Epithelial cell of proximal tubule (primary cell): ENCODE results near the gene EOLA1. TPM values are rescaled to one million over a fixed set of nuclear protein-coding genes. Genes with fewer than 3 reads are reported as not detected.
"Not testable (repeated sequence)": the region's sequence is repeated elsewhere in the genome, so short reads cannot be mapped to it uniquely, and the experiment has no call there.

Experiments
- DNase-seq: peaks from one replicate; pipeline ENCODE4 v3.0.0-alpha.2; 2011; ENCODE audit warnings: low read depth
- H3K4me3 ChIP-seq: 2 replicates; pipeline ENCODE4 v1.5.1; 2011; ENCODE audit warnings: low read depth, mild to moderate bottlenecking, low read length
- CTCF ChIP-seq: conservative IDR thresholded peaks from 2 replicates; pipeline ENCODE4 v1.5.1; 2012; ENCODE audit warnings: low read depth, mild to moderate bottlenecking, low read length
- total RNA-seq: library from RNA; depleted of rRNA; stranded (reverse); fragments of >200 nt; gene quantifications from 2 replicates; pipeline ENCODE4 v1.2.3, GENCODE V29; 2015

Gene EOLA1
- total RNA-seq, 1 donor from 2014 or later: 6.5 TPM

GRCh38 chrX:149541521-149542047, 772 bp downstream of the EOLA1 start:
- DNase-seq: no peak
- no peak for TF ChIP-seq CTCF
- H3K4me3 ChIP-seq: peak overlapping the region; percentile 78

- not testable (repeated sequence) for DNase-seq, H3K4me3 ChIP-seq
Measured at GRCh38 chrX:149545545-149546543, 5.0 kb downstream of the EOLA1 start.

GRCh38 chrX:149546962-149547361, 6.2 kb downstream of the EOLA1 start:
- not testable (repeated sequence) for H3K4me3 ChIP-seq, DNase-seq

- not testable (repeated sequence) for H3K4me3 ChIP-seq, DNase-seq
Measured at GRCh38 chrX:149547782-149548181, 7.0 kb downstream of the EOLA1 start.

GRCh38 chrX:149549701-149550100, 8.9 kb downstream of the EOLA1 start, which contains the start of gene HSFX3:
HSFX3 (minus strand) TSS chrX:149549924; CDS start chrX:149549852, 72 bp downstream.
- H3K4me3 ChIP-seq, DNase-seq: not testable (repeated sequence)

- DNase-seq, H3K4me3 ChIP-seq: not testable (repeated sequence)
Measured at GRCh38 chrX:149550454-149550853, 9.6 kb downstream of the EOLA1 start.

- not testable (repeated sequence) for DNase-seq, H3K4me3 ChIP-seq
Measured at GRCh38 chrX:149551245-149551938, 10.6 kb downstream of the EOLA1 start.

- H3K4me3 ChIP-seq: not testable (repeated sequence)
Measured at GRCh38 chrX:149551939-149552248, 11.1 kb downstream of the EOLA1 start.

GRCh38 chrX:149555251-149555650, 14.4 kb downstream of the EOLA1 start:
- DNase-seq, H3K4me3 ChIP-seq: not testable (repeated sequence)

More at GRCh38 chrX:149551939-149552248, 11.1 kb downstream of the EOLA1 start:
- DNase-seq: not testable (repeated sequence)

- no peak for TF ChIP-seq CTCF
- no peak for DNase-seq
- no peak overlapping the region for H3K4me3 ChIP-seq
Measured at GRCh38 chrX:149563359-149563758, 22.5 kb downstream of the EOLA1 start.

- no peak for DNase-seq
- TF ChIP-seq CTCF: no peak
- no peak overlapping the region for H3K4me3 ChIP-seq
Measured at GRCh38 chrX:149567621-149568417, 27.0 kb downstream of the EOLA1 start.
